H9 (cell line): Measurements from ENCODE around the gene SMIM22. TPM values are rescaled to one million over a fixed set of nuclear protein-coding genes. Genes with fewer than 3 reads are reported as not detected.

Experiments
- DNase-seq: peaks from one replicate; pipeline ENCODE4 v3.0.0-alpha.2; 2017
- H2AFZ ChIP-seq: one replicate; pipeline ENCODE4 v1.6.1; 2013; ENCODE audit warnings: mild to moderate bottlenecking, low read length, control low read depth, moderate library complexity
- H2AK5ac ChIP-seq: 2 replicates; pipeline ENCODE4 v1.6.1; 2013; ENCODE audit warnings: low read length, control low read depth, mixed read lengths; ENCODE audit not compliant: insufficient read length
- H2BK120ac ChIP-seq: one replicate; pipeline ENCODE4 v1.6.1; 2013; ENCODE audit warnings: low read depth, mild to moderate bottlenecking, low read length, control low read depth, inconsistent platforms; ENCODE audit not compliant: poor library complexity, severe bottlenecking
- H2BK12ac ChIP-seq: 2 replicates; pipeline ENCODE4 v1.6.1; 2013; ENCODE audit warnings: low read length, control low read depth, mixed read lengths, low read depth; ENCODE audit not compliant: insufficient read length
- H2BK15ac ChIP-seq: 2 replicates; pipeline ENCODE4 v1.6.1; 2013; ENCODE audit warnings: low read depth, low read length, control low read depth
- H2BK20ac ChIP-seq: one replicate; pipeline ENCODE4 v1.6.1; 2013; ENCODE audit warnings: low read depth, mild to moderate bottlenecking, low read length, control low read depth, inconsistent platforms; ENCODE audit not compliant: poor library complexity, severe bottlenecking
- H2BK5ac ChIP-seq: 2 replicates; pipeline ENCODE4 v1.6.1; 2013; ENCODE audit warnings: low read length, control low read depth, mixed read lengths; ENCODE audit not compliant: insufficient read length
- H3K14ac ChIP-seq: 2 replicates; pipeline ENCODE4 v1.6.1; 2013; ENCODE audit warnings: low read length, control low read depth; ENCODE audit not compliant: insufficient read depth
- H3K18ac ChIP-seq: 2 replicates; pipeline ENCODE4 v1.6.1; 2013; ENCODE audit warnings: low read depth, mild to moderate bottlenecking, mixed read lengths, low read length, control low read depth; ENCODE audit not compliant: insufficient read length
- H3K23ac ChIP-seq: 2 replicates; pipeline ENCODE4 v1.6.1; 2013; ENCODE audit warnings: low read length, control low read depth, mixed read lengths, low read depth; ENCODE audit not compliant: insufficient read length
- H3K23me2 ChIP-seq: 2 replicates; pipeline ENCODE4 v1.6.1; 2013; ENCODE audit warnings: low read depth, mild to moderate bottlenecking, mixed read lengths, low read length, control low read depth; ENCODE audit not compliant: insufficient read length, poor library complexity, severe bottlenecking
- H3K27ac ChIP-seq: 2 replicates; pipeline ENCODE4 v1.5.1; 2013; ENCODE audit warnings: low read length, control low read depth, mixed read lengths, low read depth; ENCODE audit not compliant: insufficient read length
- H3K27me3 ChIP-seq: 2 replicates; pipeline ENCODE4 v1.6.1; 2013; ENCODE audit warnings: low read length, control low read depth, inconsistent platforms; ENCODE audit not compliant: insufficient read depth
- H3K4ac ChIP-seq: 2 replicates; pipeline ENCODE4 v1.6.1; 2013; ENCODE audit warnings: low read depth, mild to moderate bottlenecking, control low read depth, inconsistent platforms, low read length, moderate library complexity
- H3K4me1 ChIP-seq: 2 replicates; pipeline ENCODE4 v1.6.1; 2013; ENCODE audit warnings: low read length, control low read depth, inconsistent platforms; ENCODE audit not compliant: insufficient read depth
- H3K4me2 ChIP-seq: 2 replicates; pipeline ENCODE4 v1.6.1; 2013; ENCODE audit warnings: low read length, control low read depth, mixed read lengths; ENCODE audit not compliant: insufficient read length, insufficient read depth
- H3K56ac ChIP-seq: 2 replicates; pipeline ENCODE4 v1.6.1; 2013; ENCODE audit warnings: low read depth, mild to moderate bottlenecking, mixed read lengths, low read length, control low read depth; ENCODE audit not compliant: insufficient read length
- H3K79me1 ChIP-seq: 2 replicates; pipeline ENCODE4 v1.6.1; 2013; ENCODE audit warnings: low read depth, mild to moderate bottlenecking, moderate library complexity, low read length, control low read depth, inconsistent platforms; ENCODE audit not compliant: insufficient read depth, poor library complexity, severe bottlenecking
- H3K79me2 ChIP-seq: 2 replicates; pipeline ENCODE4 v1.6.1; 2013; ENCODE audit warnings: low read length, control low read depth, inconsistent platforms; ENCODE audit not compliant: insufficient read depth
- H3K9ac ChIP-seq: 2 replicates; pipeline ENCODE4 v1.6.1; 2013; ENCODE audit warnings: low read length, control low read depth, mixed read lengths; ENCODE audit not compliant: insufficient read length; ENCODE audit errors: extremely low read depth
- H3K9me3 ChIP-seq: one replicate; pipeline ENCODE4 v1.6.1; 2013; ENCODE audit warnings: low read depth, low read length, inconsistent platforms; ENCODE audit not compliant: control insufficient read depth
- H3T11ph ChIP-seq: one replicate; pipeline ENCODE4 v1.6.1; 2013; ENCODE audit warnings: mild to moderate bottlenecking, low read length, control low read depth, inconsistent platforms
- H4K20me1 ChIP-seq: one replicate; pipeline ENCODE4 v1.6.1; 2013; ENCODE audit not compliant: control insufficient read depth, insufficient read length, insufficient read depth
- H4K5ac ChIP-seq: 2 replicates; pipeline ENCODE4 v1.6.1; 2013; ENCODE audit warnings: low read depth, mild to moderate bottlenecking, mixed read lengths, low read length, control low read depth; ENCODE audit not compliant: insufficient read length
- H4K8ac ChIP-seq: replicated peaks from 2 replicates; pipeline ENCODE4 v1.6.1; 2013; ENCODE audit warnings: low read length, control low read depth, mixed read lengths, low read depth; ENCODE audit not compliant: insufficient read length
- H4K91ac ChIP-seq: 2 replicates; pipeline ENCODE4 v1.6.1; 2013; ENCODE audit warnings: low read depth, mild to moderate bottlenecking, moderate library complexity, mixed read lengths, low read length, control low read depth; ENCODE audit not compliant: insufficient read length
- H3K27ac Mint-ChIP-seq, 3 experiments: 2 replicates in 2 of 3; 3 replicates in 1 of 3; pipeline ENCODE4 v1.8.0; 2020 to 2021; ENCODE audit warnings: mixed read lengths in 3 of 3, mild to moderate bottlenecking in 1 of 3, moderate library complexity in 1 of 3
- H3K27me3 Mint-ChIP-seq: 2 replicates; pipeline ENCODE4 v1.8.0; 2021; ENCODE audit warnings: low read depth, mild to moderate bottlenecking, moderate library complexity, mixed read lengths
- H3K36me3 Mint-ChIP-seq, 3 experiments: 2 replicates in 2 of 3; 3 replicates in 1 of 3; pipeline ENCODE4 v1.8.0; 2020 to 2021; ENCODE audit warnings: low read depth in 3 of 3, mixed read lengths in 3 of 3; ENCODE audit not compliant: insufficient read depth in 1 of 3
- H3K4me1 Mint-ChIP-seq, 2 experiments: 2 replicates each; pipeline ENCODE4 v1.8.0; 2020; ENCODE audit warnings: mixed read lengths in 2 of 2
- H3K4me3 Mint-ChIP-seq, 2 experiments: 2 replicates in 1 of 2; 3 replicates in 1 of 2; pipeline ENCODE4 v1.8.0; 2020 to 2021; ENCODE audit warnings: mild to moderate bottlenecking in 2 of 2, mixed read lengths in 2 of 2, moderate library complexity in 1 of 2
- H3K9me3 Mint-ChIP-seq, 2 experiments: 2 replicates in 1 of 2; 3 replicates in 1 of 2; pipeline ENCODE4 v1.8.0; 2020; ENCODE audit warnings: mild to moderate bottlenecking in 2 of 2, mixed read lengths in 2 of 2, moderate library complexity in 1 of 2
- WGBS: extraction: QIAGEN DNeasy Blood & Tissue Kit; methylation state at CpG from one replicate; pipeline ENCODE4 v1.1.7; 2013; ENCODE audit warnings: missing lambda C conversion rate, low lambda C conversion rate, mixed read lengths; ENCODE audit not compliant: insufficient read length; ENCODE audit errors: extremely low coverage; 5-methylcytosine and 5-hydroxymethylcytosine counted together
- total RNA-seq: library from RNA; stranded (reverse); gene quantifications from 2 replicates; pipeline ENCODE4 v1.2.1, GENCODE V29; 2021
- TF ChIP-seq, protein P1 (sequence below): fragments of 200-600 bp; sonication (generic); conservative IDR thresholded peaks from 3 replicates; pipeline ENCODE4 v1.8.0; 2021; ENCODE audit warnings: antibody characterized with exemption, mild to moderate bottlenecking

Gene SMIM22
- total RNA-seq, 1 experiment from 2014 or later = not detected

- H2BK15ac ChIP-seq = no peak overlapping the region
Measured at GRCh38 chr16:4750896-4751295, 44.3 kb upstream of the SMIM22 start.

More at GRCh38 chr16:4750896-4751295, 44.3 kb upstream of the SMIM22 start:
- Histone ChIP-seq H3K79me1 (no peaks in the 10 kb centered on the region), H3K23ac (no peak overlapping the region), H3K27me3 (no peaks in the 10 kb centered on the region), H3K27ac (no peak overlapping the region), H3K4me2 (no peak overlapping the region), H3K56ac (no peak overlapping the region), H3K14ac (no peak overlapping the region), H3K79me2 (no peaks in the 10 kb centered on the region), H2AFZ (no peak overlapping the region), H2AK5ac (no peak overlapping the region), H3K9ac (no peak overlapping the region), H3K4me1 (no peaks in the 10 kb centered on the region), H4K91ac (no peak overlapping the region), H3K4ac (no peak overlapping the region), H2BK20ac (no peak overlapping the region), H2BK5ac (no peak overlapping the region), H2BK120ac (no peak overlapping the region), H3K18ac (no peak overlapping the region), H3T11ph (no peak overlapping the region), H3K9me3 (no peaks in the 10 kb centered on the region), H4K5ac (no peak overlapping the region), H3K23me2 (no peaks in the 10 kb centered on the region), H4K20me1 (no peaks in the 10 kb centered on the region), H4K8ac (no peak overlapping the region), H2BK12ac (no peak overlapping the region)
- Mint-ChIP-seq H3K27me3 (no peaks in the 10 kb centered on the region), H3K27ac (no peak overlapping the region; a peak in 1 of 7 replicates), H3K4me3 (no peak overlapping the region), H3K36me3 (peaks cover 18 to 36% (median 36%) of the 10 kb centered on the region in 3 experiments), H3K9me3 (peaks cover 5 to 7% of the 10 kb centered on the region in 2 experiments; a peak in 3 of 5 replicates), H3K4me1 (peaks cover 0 to 2% of the 10 kb centered on the region in 2 experiments; a peak in 2 of 4 replicates)
- DNase-seq = no peak
- no CpG with 5 or more reads among the region's 8 CpGs for WGBS
- TF ChIP-seq, protein P1, sequence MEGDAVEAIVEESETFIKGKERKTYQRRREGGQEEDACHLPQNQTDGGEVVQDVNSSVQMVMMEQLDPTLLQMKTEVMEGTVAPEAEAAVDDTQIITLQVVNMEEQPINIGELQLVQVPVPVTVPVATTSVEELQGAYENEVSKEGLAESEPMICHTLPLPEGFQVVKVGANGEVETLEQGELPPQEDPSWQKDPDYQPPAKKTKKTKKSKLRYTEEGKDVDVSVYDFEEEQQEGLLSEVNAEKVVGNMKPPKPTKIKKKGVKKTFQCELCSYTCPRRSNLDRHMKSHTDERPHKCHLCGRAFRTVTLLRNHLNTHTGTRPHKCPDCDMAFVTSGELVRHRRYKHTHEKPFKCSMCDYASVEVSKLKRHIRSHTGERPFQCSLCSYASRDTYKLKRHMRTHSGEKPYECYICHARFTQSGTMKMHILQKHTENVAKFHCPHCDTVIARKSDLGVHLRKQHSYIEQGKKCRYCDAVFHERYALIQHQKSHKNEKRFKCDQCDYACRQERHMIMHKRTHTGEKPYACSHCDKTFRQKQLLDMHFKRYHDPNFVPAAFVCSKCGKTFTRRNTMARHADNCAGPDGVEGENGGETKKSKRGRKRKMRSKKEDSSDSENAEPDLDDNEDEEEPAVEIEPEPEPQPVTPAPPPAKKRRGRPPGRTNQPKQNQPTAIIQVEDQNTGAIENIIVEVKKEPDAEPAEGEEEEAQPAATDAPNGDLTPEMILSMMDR = no peak
